GM23338 (cell line): Measurements from ENCODE around the gene TRAIP. TPM values are rescaled to one million over a fixed set of nuclear protein-coding genes. Genes with fewer than 3 reads are reported as not detected.

Experiments used
- ATAC-seq: fragments of 200-7000 bp; cut with Tn5 transposase; 3 replicates; pipeline ENCODE4 v1.9.1; 2020
- DNase-seq: peaks from one replicate; pipeline ENCODE4 v3.0.0-alpha.2; 2015; ENCODE audit warnings: low spot score
- H2AFZ ChIP-seq: fragments of 200-600 bp; sonication (generic); 2 replicates; pipeline ENCODE4 v1.8.0; 2016; ENCODE audit warnings: antibody characterized with exemption, mild to moderate bottlenecking, moderate library complexity
- H3F3A ChIP-seq: fragments of 200-600 bp; sonication (generic); replicated peaks from 2 replicates; pipeline ENCODE4 v1.8.0; 2017; ENCODE audit warnings: antibody characterized with exemption, mixed run types, low read depth
- H3K27ac ChIP-seq: fragments of 200-600 bp; sonication (generic); 2 replicates; pipeline ENCODE4 v1.6.1; 2016; ENCODE audit warnings: low read depth
- H3K27me3 ChIP-seq: fragments of 200-600 bp; sonication (generic); 2 replicates; pipeline ENCODE4 v1.8.0; 2016; ENCODE audit warnings: mild to moderate bottlenecking, mixed run types, moderate library complexity; ENCODE audit not compliant: insufficient read depth
- H3K36me3 ChIP-seq: fragments of 200-600 bp; sonication (generic); 2 replicates; pipeline ENCODE4 v1.8.0; 2016; ENCODE audit warnings: mild to moderate bottlenecking; ENCODE audit not compliant: insufficient read depth
- H3K4me1 ChIP-seq: fragments of 200-600 bp; sonication (generic); 2 replicates; pipeline ENCODE4 v1.8.0; 2016; ENCODE audit warnings: mild to moderate bottlenecking, moderate library complexity; ENCODE audit not compliant: insufficient read depth
- H3K4me2 ChIP-seq: fragments of 200-600 bp; sonication (generic); 2 replicates; pipeline ENCODE4 v1.7.1; 2017; ENCODE audit warnings: mixed run types
- H3K4me3 ChIP-seq: fragments of 200-600 bp; sonication (generic); 2 replicates; pipeline ENCODE4 v1.6.1; 2016; ENCODE audit warnings: mixed run types
- H3K79me2 ChIP-seq: fragments of 200-600 bp; sonication (generic); replicated peaks from 2 replicates; pipeline ENCODE4 v1.8.0; 2017; ENCODE audit warnings: mild to moderate bottlenecking; ENCODE audit not compliant: insufficient read depth
- H3K9me2 ChIP-seq: fragments of 200-600 bp; sonication (generic); 2 replicates; pipeline ENCODE4 v1.8.0; 2017; ENCODE audit not compliant: insufficient read depth
- H4K20me1 ChIP-seq: fragments of 200-600 bp; sonication (generic); replicated peaks from 2 replicates; pipeline ENCODE4 v1.8.0; 2017; ENCODE audit warnings: mild to moderate bottlenecking; ENCODE audit not compliant: insufficient read depth
- H3K27ac Mint-ChIP-seq: 2 replicates; pipeline ENCODE4 v1.8.0; 2020; ENCODE audit warnings: inconsistent platforms, mild to moderate bottlenecking, moderate library complexity, mixed read lengths
- H3K27me3 Mint-ChIP-seq: 3 replicates; pipeline ENCODE4 v1.8.0; 2022; ENCODE audit warnings: low read depth, mild to moderate bottlenecking, moderate library complexity, mixed read lengths, inconsistent platforms; ENCODE audit not compliant: insufficient read depth, poor library complexity
- H3K36me3 Mint-ChIP-seq: 3 replicates; pipeline ENCODE4 v1.8.0; 2021; ENCODE audit warnings: low read depth, mild to moderate bottlenecking, inconsistent platforms, moderate library complexity, mixed read lengths
- H3K4me1 Mint-ChIP-seq: 3 replicates; pipeline ENCODE4 v1.8.0; 2020; ENCODE audit warnings: mild to moderate bottlenecking, inconsistent platforms, mixed read lengths
- H3K4me3 Mint-ChIP-seq: 3 replicates; pipeline ENCODE4 v1.8.0; 2021; ENCODE audit warnings: moderate library complexity, mild to moderate bottlenecking, inconsistent platforms, mixed read lengths
- H3K9me3 Mint-ChIP-seq: 3 replicates; pipeline ENCODE4 v1.8.0; 2020; ENCODE audit warnings: moderate library complexity, mild to moderate bottlenecking, inconsistent platforms, mixed read lengths
- CREB1 ChIP-seq: fragments of 250-450 bp; sonication (Bioruptor Pico); IDR thresholded peaks from 2 replicates; pipeline ENCODE4 v1.5.0; 2020; ENCODE audit warnings: low read depth, mild to moderate bottlenecking, moderate library complexity
- ETS1 ChIP-seq: IDR thresholded peaks from 2 replicates; pipeline ENCODE4 v1.6.1; 2016; ENCODE audit warnings: antibody characterized with exemption
- EZH2 ChIP-seq: fragments of 200-600 bp; sonication (generic); IDR thresholded peaks from one replicate; pipeline ENCODE4 v1.8.0; 2017; ENCODE audit warnings: antibody characterized with exemption, mild to moderate bottlenecking, low read depth; ENCODE audit not compliant: unreplicated experiment
- EZH2phosphoT487 ChIP-seq: fragments of 200-600 bp; sonication (generic); IDR thresholded peaks from one replicate; pipeline ENCODE4 v1.8.1; 2018; ENCODE audit warnings: antibody characterized with exemption; ENCODE audit not compliant: unreplicated experiment
- JUNB ChIP-seq: IDR thresholded peaks from one replicate; pipeline ENCODE4 v1.6.1; 2016; ENCODE audit warnings: antibody characterized with exemption; ENCODE audit not compliant: unreplicated experiment
- NANOG ChIP-seq: IDR thresholded peaks from 2 replicates; pipeline ENCODE4 v1.6.1; 2016; ENCODE audit warnings: antibody characterized with exemption, borderline replicate concordance
- POLR2AphosphoS5 ChIP-seq: IDR thresholded peaks from 2 replicates; pipeline ENCODE4 v1.6.1; 2016; ENCODE audit warnings: antibody characterized with exemption, low read depth
- REST ChIP-seq: IDR thresholded peaks from one replicate; pipeline ENCODE4 v1.6.1; 2018; ENCODE audit warnings: antibody characterized with exemption; ENCODE audit not compliant: unreplicated experiment
- STAT1 ChIP-seq: IDR thresholded peaks from one replicate; pipeline ENCODE4 v1.6.1; 2016; ENCODE audit warnings: antibody characterized with exemption; ENCODE audit not compliant: unreplicated experiment
- ZNF114 ChIP-seq: fragments of 250-450 bp; sonication (Bioruptor Pico); IDR thresholded peaks from 2 replicates; pipeline ENCODE4 v1.5.0; 2020; ENCODE audit warnings: mild to moderate bottlenecking, moderate library complexity
- ZNF331 ChIP-seq: fragments of 250-450 bp; sonication (Bioruptor Pico); IDR thresholded peaks from 2 replicates; pipeline ENCODE4 v1.5.0; 2020; ENCODE audit warnings: low read depth, mild to moderate bottlenecking, moderate library complexity
- ZNF462 ChIP-seq: fragments of 250-450 bp; sonication (Bioruptor Pico); IDR thresholded peaks from 2 replicates; pipeline ENCODE4 v1.5.0; 2020; ENCODE audit warnings: mild to moderate bottlenecking, moderate library complexity
- polyA plus RNA-seq: library from polyadenylated mRNA; unstranded; fragments of >200 nt; fragmentation: Nextera tagmentation; extraction: Ambion mirVana; gene quantifications from 2 replicates; pipeline ENCODE4 v1.2.1, GENCODE V29; 2016
- total RNA-seq: library from RNA; depleted of rRNA; stranded (reverse); fragments of >200 nt; shearing (Covaris generic); gene quantifications from 2 replicates; pipeline ENCODE4 v1.2.3, GENCODE V29; 2014
- TF ChIP-seq, protein P1 (sequence below), 2 experiments: fragments of 200-600 bp in 1 of 2; sonication (generic) in 1 of 2; conservative IDR thresholded peaks; 2 replicates each; pipeline versions ENCODE4 v1.5.1 to v1.6.1; 2016 to 2017; ENCODE audit warnings: antibody characterized with exemption in 2 of 2, low read depth in 2 of 2, mild to moderate bottlenecking in 2 of 2, moderate library complexity in 1 of 2

The TRAIP gene
- total and polyA plus RNA-seq, 2 experiments from 2014 or later: 15.3 to 16.6 TPM

DNA sequence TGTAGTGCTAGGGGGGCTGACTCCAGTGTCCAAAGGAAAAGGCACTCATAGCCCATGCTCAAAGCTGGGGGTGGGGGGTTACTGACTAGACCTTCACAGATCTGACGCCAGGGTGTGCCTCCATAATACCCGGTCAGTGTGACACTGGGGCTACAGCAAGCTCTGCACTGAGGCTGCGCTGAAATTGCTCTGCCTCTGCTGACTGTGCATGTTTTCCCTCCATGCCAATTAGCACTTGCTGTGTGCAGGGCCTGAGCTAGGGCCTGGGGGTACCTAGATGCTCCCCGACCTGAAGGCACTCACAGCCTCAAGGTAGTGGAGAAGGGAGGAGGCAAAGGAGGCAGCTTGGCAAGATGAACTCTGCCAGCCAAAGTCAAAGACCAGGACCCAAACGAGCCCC lies 8.1 kb upstream of the TRAIP start:
- H2AFZ ChIP-seq: no peak overlapping the region
- peaks cover 57% of the 10 kb centered on the region for H3K79me2 ChIP-seq
- H3F3A ChIP-seq: 0 out of 2 replicates have a peak, but pooled peaks cover 6% of the 10 kb centered on the region
- no peak overlapping the region for H3K27ac ChIP-seq
- ATAC-seq (no peak), DNase-seq (no peak)
- TF ChIP-seq STAT1 (no peak), CREB1 (CRISPR knock-in tag) (no peak), ZNF462 (CRISPR knock-in tag) (no peak), REST (no peak), ETS1 (no peak), JUNB (no peak), EZH2phosphoT487 (no peak), ZNF114 (CRISPR knock-in tag) (no peak), ZNF331 (no peak), POLR2AphosphoS5 (no peak), EZH2 (no peak), NANOG (no peak)
- TF ChIP-seq, protein P1, sequence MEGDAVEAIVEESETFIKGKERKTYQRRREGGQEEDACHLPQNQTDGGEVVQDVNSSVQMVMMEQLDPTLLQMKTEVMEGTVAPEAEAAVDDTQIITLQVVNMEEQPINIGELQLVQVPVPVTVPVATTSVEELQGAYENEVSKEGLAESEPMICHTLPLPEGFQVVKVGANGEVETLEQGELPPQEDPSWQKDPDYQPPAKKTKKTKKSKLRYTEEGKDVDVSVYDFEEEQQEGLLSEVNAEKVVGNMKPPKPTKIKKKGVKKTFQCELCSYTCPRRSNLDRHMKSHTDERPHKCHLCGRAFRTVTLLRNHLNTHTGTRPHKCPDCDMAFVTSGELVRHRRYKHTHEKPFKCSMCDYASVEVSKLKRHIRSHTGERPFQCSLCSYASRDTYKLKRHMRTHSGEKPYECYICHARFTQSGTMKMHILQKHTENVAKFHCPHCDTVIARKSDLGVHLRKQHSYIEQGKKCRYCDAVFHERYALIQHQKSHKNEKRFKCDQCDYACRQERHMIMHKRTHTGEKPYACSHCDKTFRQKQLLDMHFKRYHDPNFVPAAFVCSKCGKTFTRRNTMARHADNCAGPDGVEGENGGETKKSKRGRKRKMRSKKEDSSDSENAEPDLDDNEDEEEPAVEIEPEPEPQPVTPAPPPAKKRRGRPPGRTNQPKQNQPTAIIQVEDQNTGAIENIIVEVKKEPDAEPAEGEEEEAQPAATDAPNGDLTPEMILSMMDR (conservative IDR thresholded peaks at IDR 0.05; ENCODE audit: low read depth in 2 of 2): no peak
- H3K4me2 ChIP-seq: no peak overlapping the region
- peaks cover 4% of the 10 kb centered on the region; the same call in 1 of the 2 replicates for H3K36me3 ChIP-seq
- H3K9me2 ChIP-seq: no peaks in the 10 kb centered on the region
- no peak overlapping the region for H3K4me3 ChIP-seq
- Mint-ChIP-seq H3K9me3 (no peaks in the 10 kb centered on the region), H3K36me3 (peaks cover 14% of the 10 kb centered on the region), H3K4me3 (no peak overlapping the region; the same call in 2 of the 3 replicates), H3K27me3 (peaks cover 12% of the 10 kb centered on the region), H3K4me1 (peaks cover 47% of the 10 kb centered on the region), H3K27ac (no peak overlapping the region)
- peaks cover 5% of the 10 kb centered on the region; the same call in 1 of the 2 replicates for H4K20me1 ChIP-seq
- H3K4me1 ChIP-seq: peaks cover 42% of the 10 kb centered on the region
- no peaks in the 10 kb centered on the region for H3K27me3 ChIP-seq
